H1 (cell line): ENCODE results near the gene PLK5. TPM values are rescaled to one million over a fixed set of nuclear protein-coding genes. Genes with fewer than 3 reads are reported as not detected.

Source experiments
- CTCF ChIA-PET: fragments of 300-600 bp; sonication (Branson Sonifier 250); formaldehyde crosslinking; loops from one replicate; lab custom pipeline; 2021; ENCODE audit not compliant: partially characterized antibody; lab: Charles Lee
- POLR2A ChIA-PET: fragments of 300-600 bp; sonication (Branson Sonifier 250); formaldehyde crosslinking; loops from one replicate; lab custom pipeline; 2021; ENCODE audit warnings: inconsistent platforms; ENCODE audit not compliant: partially characterized antibody; lab: Charles Lee
- DNase-seq, 2 experiments: peaks; one replicate each; pipeline versions ENCODE4 v3.0.0 to v3.0.0-alpha.2; 2010 to 2022; ENCODE audit warnings: low spot score in 2 of 2, low read depth in 1 of 2, mixed read lengths in 1 of 2
- FAIRE-seq: peaks from 2 replicates; lab custom pipeline; 2011; peaks lifted over from hg19 to GRCh38; lab: Jason Lieb, UNC
- H2AFZ ChIP-seq: 2 replicates; pipeline ENCODE4 v1.8.1; 2012; ENCODE audit warnings: low read length, inconsistent platforms
- H2AK5ac ChIP-seq: 2 replicates; pipeline ENCODE4 v1.6.1; 2013; ENCODE audit warnings: low read depth, low read length
- H2BK120ac ChIP-seq: replicated peaks from 2 replicates; pipeline ENCODE3; 2013; ENCODE audit warnings: low read depth, low read length, inconsistent platforms
- H2BK12ac ChIP-seq: 2 replicates; pipeline ENCODE4 v1.6.1; 2013; ENCODE audit warnings: low read depth, low read length
- H2BK15ac ChIP-seq: 2 replicates; pipeline ENCODE4 v1.6.1; 2013; ENCODE audit warnings: low read length
- H2BK20ac ChIP-seq: 2 replicates; pipeline ENCODE4 v1.6.1; 2013; ENCODE audit warnings: low read length
- H2BK5ac ChIP-seq: 2 replicates; pipeline ENCODE4 v1.6.1; 2013; ENCODE audit warnings: low read depth, low read length
- H3K14ac ChIP-seq: 2 replicates; pipeline ENCODE4 v1.6.1; 2013; ENCODE audit warnings: inconsistent platforms; ENCODE audit not compliant: insufficient read length
- H3K18ac ChIP-seq: 2 replicates; pipeline ENCODE4 v1.6.1; 2013; ENCODE audit warnings: low read length; ENCODE audit errors: extremely low read depth
- H3K23ac ChIP-seq: 2 replicates; pipeline ENCODE4 v1.6.1; 2013; ENCODE audit warnings: inconsistent platforms; ENCODE audit not compliant: insufficient read length
- H3K23me2 ChIP-seq: 2 replicates; pipeline ENCODE4 v1.6.1; 2013; ENCODE audit warnings: low read depth, low read length
- H3K27ac ChIP-seq: 2 replicates; pipeline ENCODE4 v1.6.1; 2011; ENCODE audit warnings: low read depth, low read length, inconsistent platforms
- H3K27me3 ChIP-seq, 4 experiments: replicated peaks in 1 of 4; 1 replicate in 1 of 4; 2 replicates in 3 of 4; pipeline versions ENCODE4 v1.6.1 to v1.8.1; 2011 to 2013; ENCODE audit warnings: low read length in 3 of 4, mild to moderate bottlenecking in 3 of 4, inconsistent platforms in 2 of 4, mixed read lengths in 2 of 4, moderate library complexity in 1 of 4; ENCODE audit not compliant: control insufficient read depth in 3 of 4, insufficient read depth in 3 of 4; ENCODE audit errors: extremely low read depth in 1 of 4
- H3K36me3 ChIP-seq, 4 experiments: 2 replicates each; pipeline versions ENCODE4 v1.6.1 to v1.8.1; 2011 to 2013; ENCODE audit warnings: mild to moderate bottlenecking in 4 of 4, low read length in 3 of 4, moderate library complexity in 2 of 4, control low read depth in 1 of 4, inconsistent platforms in 1 of 4; ENCODE audit not compliant: insufficient read depth in 4 of 4, control insufficient read depth in 2 of 4
- H3K4ac ChIP-seq: replicated peaks from 2 replicates; pipeline ENCODE3; 2013; ENCODE audit warnings: low read length, low read depth, mixed read lengths, inconsistent platforms; ENCODE audit not compliant: insufficient read length
- H3K4me1 ChIP-seq, 4 experiments: replicated peaks in 1 of 4; 1 replicate in 1 of 4; 2 replicates in 3 of 4; pipeline versions ENCODE4 v1.6.1 to v1.8.1; 2011 to 2013; ENCODE audit warnings: low read length in 3 of 4, inconsistent platforms in 2 of 4, mixed read lengths in 1 of 4; ENCODE audit not compliant: insufficient read depth in 4 of 4, control insufficient read depth in 3 of 4
- H3K4me2 ChIP-seq, 2 experiments: 2 replicates each; pipeline versions ENCODE4 v1.6.1 to v1.8.1; 2011 to 2013; ENCODE audit warnings: low read depth in 2 of 2, low read length in 2 of 2, control low read depth in 1 of 2, inconsistent platforms in 1 of 2, mild to moderate bottlenecking in 1 of 2; ENCODE audit not compliant: insufficient read depth in 1 of 2
- H3K4me3 ChIP-seq, 4 experiments: fragments of 200-600, 300-600 bp in 1 of 4; sonication (generic), shearing (Covaris generic), sonication (Bioruptor Twin) in 1 of 4; 2 replicates each; pipeline versions ENCODE4 v1.5.1 to v1.8.1; 2011 to 2016; ENCODE audit warnings: low read length in 4 of 4, low read depth in 3 of 4, control low read depth in 2 of 4, inconsistent platforms in 2 of 4, mild to moderate bottlenecking in 2 of 4, mixed read lengths in 1 of 4, moderate library complexity in 1 of 4; ENCODE audit not compliant: insufficient read depth in 2 of 4; ENCODE audit errors: extremely low read depth in 1 of 4
- H3K56ac ChIP-seq: replicated peaks from 2 replicates; pipeline ENCODE3; 2013; ENCODE audit warnings: low read depth, mild to moderate bottlenecking, mixed read lengths, low read length, inconsistent platforms; ENCODE audit not compliant: insufficient read length
- H3K79me1 ChIP-seq: 2 replicates; pipeline ENCODE4 v1.6.1; 2013; ENCODE audit warnings: low read depth, low read length, control low read depth
- H3K79me2 ChIP-seq, 2 experiments: 2 replicates each; pipeline versions ENCODE4 v1.6.1 to v1.8.1; 2012 to 2013; ENCODE audit warnings: low read length in 2 of 2, mild to moderate bottlenecking in 2 of 2, inconsistent platforms in 1 of 2; ENCODE audit not compliant: insufficient read depth in 2 of 2, control insufficient read depth in 1 of 2
- H3K9ac ChIP-seq, 4 experiments: replicated peaks in 1 of 4; 1 replicate in 1 of 4; 2 replicates in 3 of 4; pipeline versions ENCODE4 v1.6.1 to v1.8.1; 2011 to 2013; ENCODE audit warnings: low read depth in 3 of 4, low read length in 3 of 4, control low read depth in 2 of 4, mild to moderate bottlenecking in 2 of 4, moderate library complexity in 2 of 4, inconsistent platforms in 1 of 4; ENCODE audit errors: extremely low read depth in 1 of 4
- H3K9me3 ChIP-seq, 2 experiments: 2 replicates each; pipeline versions ENCODE4 v1.6.1 to v1.8.1; 2012 to 2013; ENCODE audit warnings: mild to moderate bottlenecking in 2 of 2, moderate library complexity in 2 of 2, control low read depth in 1 of 2, inconsistent platforms in 1 of 2, low read depth in 1 of 2, low read length in 1 of 2, mixed read lengths in 1 of 2; ENCODE audit not compliant: insufficient read depth in 2 of 2
- H4K20me1 ChIP-seq, 2 experiments: replicated peaks in 1 of 2; 2 replicates each; pipeline versions ENCODE3 to v1.8.1; 2011 to 2013; ENCODE audit warnings: inconsistent platforms in 2 of 2, low read length in 2 of 2, mild to moderate bottlenecking in 1 of 2; ENCODE audit not compliant: insufficient read depth in 2 of 2, control insufficient read depth in 1 of 2
- H4K5ac ChIP-seq: 2 replicates; pipeline ENCODE4 v1.6.1; 2013; ENCODE audit warnings: low read length, low read depth, mixed read lengths, inconsistent platforms; ENCODE audit not compliant: insufficient read length
- H4K8ac ChIP-seq: 2 replicates; pipeline ENCODE4 v1.8.0; 2013; ENCODE audit warnings: mild to moderate bottlenecking, moderate library complexity, low read length, inconsistent platforms; ENCODE audit not compliant: insufficient read depth; ENCODE audit errors: extremely low read depth
- H4K91ac ChIP-seq: replicated peaks from 2 replicates; pipeline ENCODE3; 2013; ENCODE audit warnings: low read length, mixed read lengths, inconsistent platforms; ENCODE audit not compliant: insufficient read length
- BRCA1 ChIP-seq: IDR thresholded peaks from 2 replicates; pipeline ENCODE4 v1.6.1; 2012; ENCODE audit warnings: low read depth, low read length, improper control_type of control experiment
- CBX5 ChIP-seq: fragments of 300-800, 300-1000 bp; sonication (generic); IDR thresholded peaks from 2 replicates; pipeline ENCODE4 v1.7.1; 2016; ENCODE audit warnings: antibody characterized with exemption, low read length, low read depth
- EGR1 ChIP-seq: IDR thresholded peaks from 2 replicates; pipeline ENCODE4 v1.6.1; 2011; ENCODE audit warnings: low read depth, low read length, borderline replicate concordance
- EP300 ChIP-seq, 2 experiments: IDR thresholded peaks; 1 replicate in 1 of 2; 2 replicates in 1 of 2; pipeline ENCODE4 v1.6.1; 2011 to 2012; ENCODE audit warnings: low read depth in 2 of 2, low read length in 2 of 2, mild to moderate bottlenecking in 2 of 2, borderline replicate concordance in 1 of 2, inconsistent platforms in 1 of 2, moderate library complexity in 1 of 2
- GABPA ChIP-seq: IDR thresholded peaks from 2 replicates; pipeline ENCODE4 v1.6.1; 2011; ENCODE audit warnings: mild to moderate bottlenecking, low read length, moderate library complexity, borderline replicate concordance; ENCODE audit not compliant: insufficient read depth
- RXRA ChIP-seq: IDR thresholded peaks from 2 replicates; pipeline ENCODE4 v1.6.1; 2011; ENCODE audit warnings: low read depth, mild to moderate bottlenecking, low read length, moderate library complexity; ENCODE audit not compliant: insufficient read depth
- TAF1 ChIP-seq: IDR thresholded peaks from 2 replicates; pipeline ENCODE4 v1.6.1; 2011; ENCODE audit warnings: mild to moderate bottlenecking, low read depth, low read length
- TEAD4 ChIP-seq: IDR thresholded peaks from 2 replicates; pipeline ENCODE4 v1.6.1; 2012; ENCODE audit warnings: low read depth, low read length, inconsistent platforms, mixed read lengths
- YY1 ChIP-seq: IDR thresholded peaks from 2 replicates; pipeline ENCODE4 v1.6.1; 2011; ENCODE audit warnings: low read depth, mild to moderate bottlenecking, low read length
- WGBS, 2 experiments: shearing (Covaris generic) in 1 of 2; methylation state at CpG; one replicate each; pipeline versions ENCODE4 v1.1.6 to v1.1.7; 2013 to 2015; ENCODE audit warnings: low lambda C conversion rate in 2 of 2, mixed read lengths in 2 of 2, inconsistent platforms in 1 of 2, low coverage in 1 of 2, missing lambda C conversion rate in 1 of 2; ENCODE audit not compliant: insufficient replicate concordance in 2 of 2, insufficient coverage in 1 of 2, insufficient read length in 1 of 2; ENCODE audit errors: extremely low coverage in 1 of 2, missing lambda C conversion rate in 1 of 2; 5-methylcytosine and 5-hydroxymethylcytosine counted together
- polyA plus RNA-seq, 7 experiments: library from polyadenylated mRNA; depleted of rRNA in 3 of 7; stranded (reverse) in 5 of 7; unstranded in 2 of 7; fragments of >200 nt in 5 of 7; fragments of 200-250 nt in 2 of 7; gene quantifications; 1 replicate in 5 of 7; 2 replicates in 1 of 7; 4 replicates in 1 of 7; pipeline versions ENCODE4 v1.2.1 to v1.2.3, GENCODE V29; 2011 to 2013; ENCODE audit warnings: missing spikeins in 2 of 7, mixed read lengths in 2 of 7
- total RNA-seq: library from RNA; stranded (reverse); fragmentation: NEBNext Ultra II Directional; extraction: Animal tissue kit (Norgen Biotek cat#: 25700); gene quantifications from 2 replicates; pipeline ENCODE4 v1.2.1, GENCODE V29; 2021

The PLK5 gene
- total and polyA plus RNA-seq, 2 of the 8 experiments (the other 6 are each of a cell fraction or from before 2014, with no cell fraction given), result 0.43 to 0.45 TPM

DNA sequence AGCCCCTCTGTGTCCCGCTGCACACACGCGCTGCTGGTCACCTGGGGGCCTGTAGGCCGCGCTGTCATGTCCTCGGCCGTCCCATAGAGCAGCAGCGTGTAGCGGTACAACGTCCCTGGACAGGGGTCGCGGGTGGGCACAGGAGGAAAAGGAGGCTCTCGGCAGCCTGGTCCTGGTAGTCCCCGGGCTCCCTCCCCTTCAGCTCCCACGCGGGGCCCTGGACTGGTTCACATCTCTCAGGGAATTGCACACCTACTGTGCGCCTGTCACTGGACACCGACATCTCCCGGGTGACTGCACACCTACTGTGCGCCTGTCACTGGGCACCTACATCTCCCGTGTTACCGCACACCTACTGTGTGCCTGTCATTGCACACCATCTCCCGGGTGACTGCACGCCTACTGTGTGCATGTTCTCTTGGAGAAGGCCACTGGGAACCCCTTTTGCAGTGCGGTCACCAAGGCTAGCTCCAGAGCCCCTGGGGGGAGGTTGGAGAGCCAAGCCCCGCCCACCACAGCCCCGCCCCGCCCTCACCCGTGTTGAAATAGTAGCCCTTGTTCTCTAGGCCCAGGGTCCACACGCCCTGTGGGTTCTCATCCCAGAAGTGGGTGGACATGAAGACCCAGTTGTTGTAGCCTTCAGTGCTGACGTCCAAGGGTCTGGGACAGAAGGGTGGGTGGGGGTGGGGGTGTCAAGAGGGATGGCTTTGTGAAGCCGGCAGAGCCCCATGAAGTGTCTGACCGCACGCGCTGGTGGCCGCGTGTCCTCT is 41.3 kb upstream of the PLK5 start:
- FAIRE-seq (no peak), DNase-seq (no peak)
- Histone ChIP-seq H3K4me1 (no peaks in the 10 kb centered on the region), H3K4ac (no peak overlapping the region), H2BK15ac (no peak overlapping the region), H3K79me2 (no peaks in the 10 kb centered on the region), H3K9me3 (no peaks in the 10 kb centered on the region), H3K27me3 (no peaks in the 10 kb centered on the region), H4K8ac (peak overlapping the region; percentile 68), H3K4me3 (no peak overlapping the region), H2AFZ (no peak overlapping the region), H2BK12ac (no peak overlapping the region), H2AK5ac (no peak overlapping the region), H3K9ac (no peak overlapping the region), H3K36me3 (no peaks in the 10 kb centered on the region; a peak in 1 of 8 replicates), H2BK20ac (no peak overlapping the region), H3K14ac (no peak overlapping the region), H2BK120ac (no peak overlapping the region), H3K27ac (no peak overlapping the region), H3K56ac (no peak overlapping the region), H3K23ac (no peak overlapping the region), H4K20me1 (no peaks in the 10 kb centered on the region), H4K5ac (no peak overlapping the region), H2BK5ac (no peak overlapping the region), H3K79me1 (no peaks in the 10 kb centered on the region; the same call in 1 of the 2 replicates), H3K23me2 (peaks cover 5% of the 10 kb centered on the region; the same call in 1 of the 2 replicates), H3K18ac (no peak overlapping the region), H4K91ac (no peak overlapping the region), H3K4me2 (no peak overlapping the region)
- POLR2A ChIA-PET, result interaction anchor here (0.8 to 1.0 kb wide), 2 partner anchors 14 to 24 kb away, joined by 3 read pairs; no protein-coding TSS in a partner anchor
- CTCF ChIA-PET, result interaction anchor here (0.7 to 0.8 kb wide), 3 partner anchors 17 to 34 kb away, joined by 3 to 4 read pairs (median 3); no protein-coding TSS in a partner anchor
- WGBS, 2 experiments, result 86% methylated on average over 36 of the region's 37 CpGs; no CpG with 5 or more reads in 1 of the 2 experiments
- TF ChIP-seq TEAD4 (no peak), EGR1 (no peak), YY1 (no peak), RXRA (no peak), TAF1 (no peak), EP300 (IDR thresholded peaks at IDR 0.05; ENCODE audit: borderline replicate concordance in 1 of 2, low read depth in 2 of 2, low read length in 2 of 2) (no peak), BRCA1 (no peak), GABPA (no peak), CBX5 (no peak)
